ENCODE data around the gene ENAM.

The ENAM gene, protein sequence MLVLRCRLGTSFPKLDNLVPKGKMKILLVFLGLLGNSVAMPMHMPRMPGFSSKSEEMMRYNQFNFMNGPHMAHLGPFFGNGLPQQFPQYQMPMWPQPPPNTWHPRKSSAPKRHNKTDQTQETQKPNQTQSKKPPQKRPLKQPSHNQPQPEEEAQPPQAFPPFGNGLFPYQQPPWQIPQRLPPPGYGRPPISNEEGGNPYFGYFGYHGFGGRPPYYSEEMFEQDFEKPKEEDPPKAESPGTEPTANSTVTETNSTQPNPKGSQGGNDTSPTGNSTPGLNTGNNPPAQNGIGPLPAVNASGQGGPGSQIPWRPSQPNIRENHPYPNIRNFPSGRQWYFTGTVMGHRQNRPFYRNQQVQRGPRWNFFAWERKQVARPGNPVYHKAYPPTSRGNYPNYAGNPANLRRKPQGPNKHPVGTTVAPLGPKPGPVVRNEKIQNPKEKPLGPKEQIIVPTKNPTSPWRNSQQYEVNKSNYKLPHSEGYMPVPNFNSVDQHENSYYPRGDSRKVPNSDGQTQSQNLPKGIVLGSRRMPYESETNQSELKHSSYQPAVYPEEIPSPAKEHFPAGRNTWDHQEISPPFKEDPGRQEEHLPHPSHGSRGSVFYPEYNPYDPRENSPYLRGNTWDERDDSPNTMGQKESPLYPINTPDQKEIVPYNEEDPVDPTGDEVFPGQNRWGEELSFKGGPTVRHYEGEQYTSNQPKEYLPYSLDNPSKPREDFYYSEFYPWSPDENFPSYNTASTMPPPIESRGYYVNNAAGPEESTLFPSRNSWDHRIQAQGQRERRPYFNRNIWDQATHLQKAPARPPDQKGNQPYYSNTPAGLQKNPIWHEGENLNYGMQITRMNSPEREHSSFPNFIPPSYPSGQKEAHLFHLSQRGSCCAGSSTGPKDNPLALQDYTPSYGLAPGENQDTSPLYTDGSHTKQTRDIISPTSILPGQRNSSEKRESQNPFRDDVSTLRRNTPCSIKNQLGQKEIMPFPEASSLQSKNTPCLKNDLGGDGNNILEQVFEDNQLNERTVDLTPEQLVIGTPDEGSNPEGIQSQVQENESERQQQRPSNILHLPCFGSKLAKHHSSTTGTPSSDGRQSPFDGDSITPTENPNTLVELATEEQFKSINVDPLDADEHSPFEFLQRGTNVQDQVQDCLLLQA

DNA sequence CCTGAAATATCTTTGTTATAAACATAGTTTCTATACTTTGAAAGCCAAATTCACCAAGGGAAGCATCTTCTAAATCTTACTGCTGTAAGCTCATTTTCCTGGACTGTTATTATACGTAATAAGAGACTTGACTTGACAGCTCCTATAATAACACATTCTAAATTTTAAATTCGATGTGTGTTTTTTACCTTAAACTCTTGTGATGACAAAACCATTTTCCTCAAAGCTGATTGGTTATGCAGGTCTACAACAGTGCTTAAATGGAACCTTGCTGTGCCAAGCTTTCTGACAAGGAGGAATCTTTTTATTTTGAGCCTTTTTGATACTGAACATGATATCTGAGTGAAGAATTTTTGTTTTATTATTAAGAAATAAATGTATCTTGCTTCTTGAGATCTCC lies at the start of gene ENAM:
Gene ENAM (plus strand): TSS at position 301 of the 400 bp plus-strand sequence. CDS start 757 bp downstream, outside the sequence.
- DNase-seq (ENCODE audit: low read depth): no peak

DNA sequence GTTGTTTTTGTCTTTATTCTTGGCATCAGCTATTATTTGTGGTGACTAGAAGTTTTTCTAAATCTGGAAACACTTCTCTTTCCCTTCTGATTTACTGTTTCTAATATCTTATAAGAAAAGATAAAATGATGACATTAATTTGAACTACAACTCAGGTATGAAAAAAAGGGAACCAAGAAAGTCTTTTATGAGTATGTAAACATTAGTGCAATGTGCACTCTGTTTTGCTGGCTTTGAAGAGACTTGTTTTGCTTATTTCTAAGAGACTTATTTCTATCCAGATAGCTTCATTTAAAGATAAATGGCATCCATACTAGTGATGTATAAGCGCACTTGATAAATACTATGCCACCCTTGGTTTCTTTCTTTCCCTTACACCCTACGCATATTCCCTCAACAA lies 46.6 kb upstream of the ENAM start:
- no peak for DNase-seq (ENCODE audit: low read depth)

DNA sequence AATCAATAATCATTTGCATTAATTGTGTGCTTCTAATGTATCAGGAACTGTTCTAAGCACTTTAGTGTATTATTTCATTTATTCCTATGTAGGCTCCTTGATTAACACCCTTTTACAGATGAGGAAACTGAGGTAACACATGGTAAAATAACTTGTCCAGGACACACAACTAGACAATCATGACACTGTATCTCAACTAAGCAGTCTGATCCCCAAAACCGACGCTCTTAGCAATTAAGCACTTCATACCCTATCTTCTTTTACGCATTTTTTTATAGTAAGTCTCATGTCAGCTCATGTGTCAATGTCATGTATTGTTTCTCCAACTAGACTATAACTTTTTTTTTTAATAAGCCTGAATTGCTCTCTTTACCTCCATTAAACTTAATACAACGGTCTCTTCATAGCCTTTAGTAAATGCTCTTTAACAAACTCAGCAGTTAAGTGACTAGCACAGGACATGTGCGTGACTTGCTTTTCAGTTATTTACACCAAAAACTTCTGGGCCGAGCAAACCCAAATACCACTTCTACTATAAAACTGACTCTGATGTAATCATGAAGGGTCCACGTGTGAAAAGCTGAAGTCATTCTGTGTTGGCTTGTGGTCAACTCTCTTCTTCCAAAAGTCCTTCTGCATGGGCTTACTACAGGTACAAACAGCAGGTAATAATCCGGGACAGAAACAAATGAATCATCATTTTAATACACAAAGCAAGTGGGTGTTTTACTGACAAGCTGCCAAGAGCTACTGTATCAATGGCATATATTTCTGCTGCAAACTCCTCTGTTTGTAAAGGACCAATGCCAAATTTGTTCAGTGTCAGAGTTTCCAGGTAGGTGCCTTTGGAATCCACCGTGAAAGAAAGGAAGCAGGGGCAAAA lies 44.4 kb upstream of the ENAM start:
- DNase-seq (ENCODE audit: low read depth): no peak

DNA sequence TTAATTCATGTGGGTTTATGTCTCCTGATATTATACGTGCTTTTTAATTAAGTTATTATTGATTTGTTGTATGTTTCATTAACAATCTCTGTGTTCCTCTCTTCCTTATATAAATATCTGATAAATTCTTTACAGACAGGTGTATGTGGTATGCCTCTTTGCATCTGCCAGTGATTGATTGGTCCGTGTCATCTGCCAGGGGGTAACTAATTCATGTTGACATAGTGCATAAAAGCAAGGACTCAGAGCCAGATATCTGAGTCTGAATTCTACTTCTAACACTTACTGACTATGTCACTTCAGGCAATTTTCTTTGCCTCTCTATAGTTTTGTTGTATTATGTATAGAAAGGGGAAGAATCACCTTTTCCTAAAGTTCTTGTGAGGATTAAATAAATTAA lies 41.7 kb upstream of the ENAM start:
- no peak for DNase-seq (ENCODE audit: low read depth)

DNA sequence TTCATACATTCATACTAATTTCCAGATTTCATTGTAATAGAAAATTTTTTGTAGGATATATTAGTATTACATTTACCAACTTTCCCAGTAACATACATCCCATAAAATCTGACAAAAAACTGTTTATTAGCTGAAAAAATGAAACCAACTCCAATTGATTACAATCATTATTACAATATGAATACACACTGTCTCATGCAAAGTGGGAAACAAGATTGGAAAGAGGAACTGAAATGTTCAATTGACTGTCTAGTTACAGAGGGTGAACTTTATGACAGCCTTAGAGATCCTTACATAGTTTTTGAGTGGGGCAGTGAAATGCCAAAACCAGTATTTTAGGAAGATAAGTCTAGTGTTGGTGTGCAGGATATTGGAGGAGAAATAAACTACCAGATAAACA lies 38.8 kb upstream of the ENAM start:
- no peak for DNase-seq (ENCODE audit: low read depth)

DNA sequence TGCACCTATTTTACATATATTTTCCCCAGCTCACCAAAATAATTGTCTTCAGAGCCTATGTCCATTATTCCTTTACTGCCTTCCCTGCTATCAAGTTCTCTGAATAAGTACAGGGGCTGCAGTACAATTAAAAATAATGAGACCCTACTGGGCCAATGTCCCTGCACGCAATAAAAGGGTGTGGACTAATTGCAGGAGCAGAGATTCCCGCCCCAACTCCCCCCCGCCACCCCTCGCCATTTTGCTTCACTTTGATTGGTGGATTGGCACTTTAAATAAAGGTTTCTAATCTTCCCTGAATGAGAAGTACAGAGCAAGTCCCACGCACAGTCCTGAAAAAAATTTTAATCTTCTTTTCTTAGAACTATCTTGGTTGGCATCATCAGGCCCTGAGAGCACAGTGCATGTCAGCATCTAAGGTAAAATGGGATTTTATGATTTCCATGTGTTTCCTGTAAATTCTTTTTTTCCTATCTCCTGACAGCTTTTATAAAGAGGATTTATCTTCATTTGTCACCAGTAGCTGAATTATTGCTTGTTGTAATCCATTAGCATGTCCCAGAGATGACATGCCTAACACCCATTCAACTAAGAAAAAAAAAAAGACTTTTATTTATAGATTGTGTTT lies 36.5 kb upstream of the ENAM start, which contains the start of gene AMBN:
Gene AMBN (plus strand): TSS at position 302 of the 628 bp plus-strand sequence. CDS start 103 bp downstream, at position 405.
- no peak for DNase-seq (ENCODE audit: low read depth)

DNA sequence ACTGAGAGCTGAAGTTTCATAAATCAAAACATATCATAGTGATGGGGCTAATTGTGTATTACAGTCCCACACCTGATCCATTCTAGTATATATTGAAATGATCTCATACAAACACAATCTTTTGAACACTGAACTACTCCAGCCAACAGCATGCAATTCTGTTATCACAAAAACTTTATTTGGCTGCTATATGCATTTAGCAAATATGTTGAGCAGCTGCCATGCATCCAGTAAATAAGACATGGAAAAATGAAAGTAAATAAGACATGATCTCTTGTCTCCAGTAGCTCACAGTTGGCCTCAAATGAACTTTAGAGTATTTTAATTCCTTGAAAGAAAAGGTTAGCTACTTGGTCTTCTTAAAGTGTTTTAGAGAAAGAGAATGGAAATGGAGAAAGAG lies 34.3 kb upstream of the ENAM start:
- no peak for DNase-seq (ENCODE audit: low read depth)

DNA sequence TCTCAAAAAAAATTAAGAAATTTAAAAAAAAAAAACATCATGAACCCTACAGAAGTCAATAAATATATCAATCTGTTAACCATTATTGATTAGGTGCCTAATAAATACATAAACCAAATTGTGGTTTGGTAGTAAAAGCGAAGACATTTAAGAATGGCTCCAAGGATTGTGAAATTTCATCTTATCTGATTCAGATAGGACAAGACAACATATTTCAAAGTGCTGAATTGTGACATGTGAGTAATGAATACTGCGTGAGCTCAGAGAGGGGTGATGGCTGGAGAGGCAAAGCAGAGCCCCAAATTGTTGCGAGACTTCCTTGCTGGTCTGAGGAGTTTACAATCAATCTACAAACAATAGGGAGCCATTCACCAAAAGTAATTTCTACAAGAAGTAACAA lies 28.2 kb upstream of the ENAM start:
- DNase-seq (ENCODE audit: low read depth): no peak

DNA sequence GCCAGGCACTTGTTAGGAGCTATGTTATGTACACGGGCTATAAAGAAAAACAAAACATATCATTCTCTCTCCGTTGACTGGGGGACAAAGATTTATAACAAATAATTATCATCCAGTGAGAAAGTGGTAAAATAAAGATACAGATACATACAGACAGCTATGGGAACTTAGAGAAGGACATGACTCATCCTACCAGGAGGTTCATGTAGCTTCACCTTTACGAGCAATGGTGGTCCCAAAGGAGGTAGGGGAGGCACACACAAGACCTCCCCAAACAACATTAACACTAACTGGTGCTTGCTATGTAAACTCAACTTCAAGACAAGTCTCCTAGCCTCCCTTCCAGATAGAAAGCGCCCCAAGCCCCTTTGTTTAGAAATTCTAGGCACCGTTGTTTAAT lies 27.6 kb upstream of the ENAM start:
- DNase-seq (ENCODE audit: low read depth): no peak

DNA sequence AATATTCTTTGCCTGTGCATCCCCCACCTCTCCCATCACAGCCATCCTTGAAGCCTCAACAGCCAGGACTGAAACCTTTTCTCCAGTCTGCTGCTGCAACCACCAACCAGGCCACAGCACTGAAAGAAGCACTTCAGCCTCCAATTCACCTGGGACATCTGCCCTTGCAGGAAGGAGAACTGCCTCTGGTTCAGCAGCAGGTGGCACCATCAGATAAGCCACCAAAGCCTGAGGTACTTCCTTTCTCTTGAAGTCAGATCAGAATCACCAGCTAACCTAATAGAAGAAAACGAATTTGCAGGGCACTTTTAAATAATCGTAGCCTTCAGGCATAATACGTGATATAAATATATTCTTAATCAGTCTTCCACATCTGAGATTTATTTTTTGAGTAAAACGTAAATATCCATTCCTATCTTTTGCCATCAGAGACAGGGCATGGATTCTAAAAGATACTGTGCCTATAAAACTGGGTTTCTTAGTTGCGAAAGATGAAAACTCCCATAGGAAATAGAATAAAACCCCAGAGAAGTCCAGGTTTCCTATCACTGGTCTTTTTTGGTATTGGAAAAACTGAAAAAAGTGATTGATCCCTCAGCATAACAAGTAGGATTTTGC lies 27.0 kb upstream of the ENAM start:
- DNase-seq (ENCODE audit: low read depth): no peak

DNA sequence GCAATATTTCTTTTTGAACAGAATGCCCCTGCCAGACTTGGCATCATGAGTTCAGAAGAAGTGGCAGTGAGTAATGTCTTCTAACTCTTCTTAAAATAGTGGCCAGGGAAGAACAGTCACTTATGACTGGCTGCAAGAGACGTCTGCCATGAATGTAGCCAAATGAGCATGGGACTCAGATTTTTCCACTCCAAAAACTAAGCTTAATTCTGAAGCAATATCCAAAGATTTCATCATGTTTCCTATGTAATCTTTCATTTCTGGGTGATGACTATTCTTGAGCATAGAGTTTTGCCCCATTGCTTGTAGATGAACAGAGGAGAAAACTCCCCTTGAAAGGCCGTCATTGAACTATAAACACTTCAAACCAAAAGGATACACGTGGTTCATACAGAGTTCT lies 24.7 kb upstream of the ENAM start:
- DNase-seq (ENCODE audit: low read depth): no peak

DNA sequence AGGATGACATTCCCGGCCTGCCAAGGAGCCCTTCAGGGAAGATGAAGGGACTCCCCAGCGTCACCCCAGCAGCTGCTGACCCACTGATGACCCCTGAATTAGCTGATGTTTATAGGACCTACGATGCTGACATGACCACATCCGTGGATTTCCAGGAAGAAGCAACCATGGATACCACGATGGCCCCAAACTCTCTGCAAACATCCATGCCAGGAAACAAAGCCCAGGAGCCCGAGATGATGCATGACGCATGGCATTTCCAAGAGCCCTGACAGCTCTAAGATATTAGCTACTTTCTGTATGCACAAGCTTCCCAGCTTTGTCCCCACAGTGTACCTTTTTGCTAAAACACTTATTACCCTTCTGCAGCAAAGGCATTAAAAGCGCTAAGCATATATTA lies 22.1 kb upstream of the ENAM start:
- no peak for DNase-seq (ENCODE audit: low read depth)

DNA sequence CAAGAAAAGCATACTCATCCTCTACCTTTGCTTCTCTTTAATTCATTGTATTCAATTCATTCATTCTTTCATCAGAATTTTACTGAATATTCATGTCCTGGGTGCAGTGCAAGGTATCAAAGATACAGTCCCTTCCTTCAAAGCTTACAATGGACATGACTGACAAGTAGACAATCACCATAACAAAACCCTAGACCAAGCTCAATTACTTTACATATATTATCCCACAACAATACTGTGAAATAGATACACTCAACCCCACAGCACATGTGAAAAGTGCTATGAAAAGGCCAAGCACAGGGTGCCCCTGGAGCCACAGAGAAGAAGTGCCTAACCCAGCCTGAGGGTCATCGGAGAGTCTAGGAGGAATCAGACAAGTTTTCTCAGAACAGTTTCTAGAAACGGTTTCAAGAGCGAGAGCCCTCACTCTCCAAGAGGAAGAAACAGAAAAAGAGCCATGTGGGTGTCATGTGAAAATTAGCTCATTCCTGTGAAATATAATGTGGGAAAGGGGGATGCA lies 21.1 kb upstream of the ENAM start:
- no peak for DNase-seq (ENCODE audit: low read depth)

DNA sequence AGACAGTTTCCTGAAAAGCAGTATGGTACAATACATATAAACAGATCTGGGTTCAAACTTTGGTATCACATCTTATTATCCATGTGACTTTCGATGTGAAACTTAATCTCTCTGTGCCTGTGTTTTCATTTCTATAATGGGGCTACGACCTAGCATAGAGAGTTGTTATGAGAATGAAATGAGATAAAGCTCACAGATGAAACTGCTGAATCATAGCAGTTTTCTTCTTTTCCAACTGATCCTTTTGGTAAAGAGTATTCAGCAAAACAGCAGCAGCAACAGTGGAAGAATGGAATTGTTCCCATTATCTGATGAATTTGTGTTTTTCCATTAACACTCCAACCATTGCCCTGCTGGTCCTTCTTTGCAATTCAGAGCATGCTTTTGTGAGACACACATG lies 20.2 kb upstream of the ENAM start:
- DNase-seq (ENCODE audit: low read depth): no peak

DNA sequence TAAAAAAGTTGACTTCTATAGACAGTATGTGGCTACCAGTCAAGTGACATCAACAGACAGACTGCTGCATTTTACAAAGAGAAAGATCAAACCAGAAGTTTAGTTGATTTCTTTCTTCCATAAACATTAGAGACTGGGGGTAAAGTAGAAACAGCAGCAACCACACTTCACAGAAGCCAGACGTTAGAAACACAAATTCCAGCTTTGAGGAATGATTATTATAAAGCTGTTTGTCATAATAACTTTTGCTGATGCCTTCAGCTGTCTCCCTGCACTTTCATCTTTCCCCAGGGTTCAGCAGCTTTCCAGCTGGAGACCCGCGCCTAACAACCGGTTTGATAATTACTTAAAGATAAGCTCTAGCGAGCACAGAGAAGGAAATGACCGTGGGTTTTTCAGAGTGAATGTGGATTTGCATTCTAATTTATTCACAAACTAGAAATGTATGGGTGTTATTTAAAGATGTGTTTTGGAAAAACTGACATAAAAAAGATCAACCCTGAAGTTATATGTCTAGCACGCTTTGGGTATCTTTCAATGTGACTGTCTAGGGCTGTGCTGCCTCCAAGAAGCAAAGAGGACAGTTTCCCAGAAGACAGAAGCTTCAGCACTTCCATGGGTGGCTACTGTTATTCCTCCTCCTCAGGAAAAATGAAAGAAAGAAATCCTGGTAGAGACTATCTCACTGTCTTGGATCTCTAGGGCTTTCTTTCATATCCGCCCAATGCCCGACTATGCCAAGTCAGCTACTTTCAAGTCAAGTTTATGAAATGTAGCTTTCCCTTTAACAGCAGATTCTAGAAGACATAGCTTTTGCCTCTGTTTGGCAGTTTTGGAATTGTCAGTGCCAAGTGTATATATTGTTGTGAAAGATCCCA lies 15.0 kb upstream of the ENAM start:
- DNase-seq (ENCODE audit: low read depth): no peak

DNA sequence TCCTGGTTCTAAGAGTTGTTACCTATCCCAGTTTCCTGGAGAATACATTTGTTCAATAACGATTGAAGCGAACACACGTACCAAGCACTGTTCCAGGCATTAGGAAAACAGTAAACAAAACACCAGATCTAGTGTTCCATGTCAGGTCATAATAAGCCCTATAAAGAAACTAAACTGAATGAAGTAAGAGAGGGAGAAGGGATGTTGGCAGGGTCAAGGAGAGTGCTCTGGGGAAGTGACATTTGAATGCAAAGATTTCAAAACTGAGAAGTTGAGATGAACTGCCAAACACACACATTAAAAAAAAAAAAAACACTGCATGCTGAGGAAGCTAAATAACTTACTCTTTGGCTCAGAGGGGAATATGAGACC lies 14.4 kb upstream of the ENAM start:
- no peak for DNase-seq (ENCODE audit: low read depth)

DNA sequence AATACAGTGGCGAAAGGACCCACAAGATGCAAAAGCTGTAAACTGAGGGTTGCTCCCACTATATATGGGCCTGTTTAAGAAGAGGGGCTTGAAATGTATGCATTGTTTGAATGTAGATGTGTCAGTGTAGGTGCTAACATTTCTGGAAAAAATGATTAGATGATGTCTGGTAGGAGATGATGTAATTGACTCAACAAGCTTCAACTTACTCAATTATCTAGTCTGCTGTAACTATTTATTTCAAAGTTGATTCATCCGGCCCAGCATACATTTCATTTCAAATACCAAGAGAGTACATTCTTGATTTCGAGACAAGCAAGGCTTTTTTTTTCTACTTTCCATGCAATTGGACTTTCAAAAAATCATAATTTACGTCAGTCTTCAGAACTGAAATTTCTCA lies 9.3 kb upstream of the ENAM start:
- no peak for DNase-seq (ENCODE audit: low read depth)

DNA sequence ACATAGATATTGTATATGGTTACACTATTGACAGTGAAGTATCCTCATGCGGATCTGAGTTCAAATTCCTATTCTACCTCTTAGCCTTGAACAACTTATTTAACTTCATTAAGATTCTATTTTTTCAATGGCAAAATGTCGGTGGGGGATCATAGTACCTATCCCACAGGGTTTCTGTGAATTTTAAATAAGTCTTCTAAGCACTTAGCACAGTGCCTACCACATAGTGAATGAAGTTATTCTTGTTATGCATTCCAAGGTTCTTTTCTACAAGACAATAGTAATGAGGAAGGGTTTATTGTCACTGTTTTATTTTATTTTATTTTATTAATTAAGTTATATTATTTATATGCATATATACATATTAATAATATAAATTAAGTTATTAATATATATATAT lies 8.8 kb upstream of the ENAM start:
- no peak for DNase-seq (ENCODE audit: low read depth)

DNA sequence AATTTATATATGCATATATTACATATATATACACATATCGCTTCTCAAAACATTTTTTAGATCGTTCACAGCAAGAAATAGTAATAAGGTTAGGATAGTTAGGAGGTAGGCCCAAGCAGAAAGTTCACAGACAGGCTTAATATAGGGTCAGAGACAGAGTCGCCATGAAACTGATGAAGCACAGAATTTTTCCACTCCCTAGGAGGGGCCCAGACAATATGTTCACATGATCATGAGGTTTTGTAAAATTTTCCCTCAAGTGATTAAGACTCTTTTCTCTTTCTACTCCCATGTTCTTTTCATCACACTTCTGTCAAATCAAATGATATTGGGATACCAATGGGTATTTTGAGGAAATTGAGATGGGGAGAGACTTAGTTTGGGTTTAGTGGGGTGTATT lies 5.2 kb upstream of the ENAM start:
- no peak for DNase-seq (ENCODE audit: low read depth)
